OCI-LY3 (cell line): Measurements from ENCODE around the gene INF2.

Experiments used
- EZH2phosphoT487 ChIP-seq: fragments of 200-600 bp; shearing (Covaris generic); IDR thresholded peaks from 2 replicates; pipeline ENCODE4 v1.6.1; 2018; ENCODE audit warnings: antibody characterized with exemption, mixed run types, low read depth
- TF ChIP-seq, protein P1 (sequence below): fragments of 200-600, 300-600 bp; sonication (generic); IDR thresholded peaks from 2 replicates; pipeline ENCODE4 v1.5.1; 2014; ENCODE audit warnings: antibody characterized with exemption, low read length, low read depth

DNA sequence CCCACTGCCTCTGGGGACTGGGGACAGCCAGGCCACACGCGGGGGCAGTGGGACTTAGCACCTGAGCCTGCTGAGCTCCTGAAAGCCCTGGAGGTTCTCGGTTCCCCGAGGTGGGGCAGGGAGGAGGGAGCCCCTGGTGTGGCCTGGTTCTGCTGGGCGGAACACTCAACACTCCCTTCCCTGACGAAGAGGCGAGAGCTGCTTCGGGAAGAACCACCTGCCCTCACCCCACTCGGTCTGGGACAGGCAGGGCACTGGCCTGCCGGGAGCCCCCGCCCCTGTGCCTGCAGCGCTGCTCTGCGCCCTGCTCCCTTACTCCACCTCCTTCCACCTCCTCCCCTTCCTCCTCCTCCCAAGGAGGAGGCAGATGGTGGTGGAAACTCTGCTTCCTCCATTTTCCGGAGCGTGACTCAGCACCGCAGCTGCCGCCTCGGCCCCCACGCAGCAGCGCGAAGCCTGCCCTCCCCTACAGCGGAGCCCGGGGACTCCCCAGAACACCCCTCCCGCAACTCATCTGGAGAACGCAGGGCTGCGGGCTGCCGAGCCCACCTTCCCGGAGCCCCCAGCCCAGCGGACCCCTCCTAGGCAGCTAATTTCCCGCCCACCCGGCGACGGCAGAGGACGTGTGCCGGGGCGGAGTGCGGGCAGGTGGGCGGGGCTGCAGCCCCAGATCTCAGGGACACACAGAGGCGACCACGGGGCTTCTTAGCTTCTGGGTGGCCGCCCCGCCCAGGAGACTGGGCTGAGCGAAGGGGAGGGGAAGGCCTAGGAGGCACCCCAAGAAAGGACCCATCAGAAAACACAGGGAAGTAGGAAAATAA lies 11.7 kb upstream of the INF2 start:
- TF ChIP-seq, protein P1, sequence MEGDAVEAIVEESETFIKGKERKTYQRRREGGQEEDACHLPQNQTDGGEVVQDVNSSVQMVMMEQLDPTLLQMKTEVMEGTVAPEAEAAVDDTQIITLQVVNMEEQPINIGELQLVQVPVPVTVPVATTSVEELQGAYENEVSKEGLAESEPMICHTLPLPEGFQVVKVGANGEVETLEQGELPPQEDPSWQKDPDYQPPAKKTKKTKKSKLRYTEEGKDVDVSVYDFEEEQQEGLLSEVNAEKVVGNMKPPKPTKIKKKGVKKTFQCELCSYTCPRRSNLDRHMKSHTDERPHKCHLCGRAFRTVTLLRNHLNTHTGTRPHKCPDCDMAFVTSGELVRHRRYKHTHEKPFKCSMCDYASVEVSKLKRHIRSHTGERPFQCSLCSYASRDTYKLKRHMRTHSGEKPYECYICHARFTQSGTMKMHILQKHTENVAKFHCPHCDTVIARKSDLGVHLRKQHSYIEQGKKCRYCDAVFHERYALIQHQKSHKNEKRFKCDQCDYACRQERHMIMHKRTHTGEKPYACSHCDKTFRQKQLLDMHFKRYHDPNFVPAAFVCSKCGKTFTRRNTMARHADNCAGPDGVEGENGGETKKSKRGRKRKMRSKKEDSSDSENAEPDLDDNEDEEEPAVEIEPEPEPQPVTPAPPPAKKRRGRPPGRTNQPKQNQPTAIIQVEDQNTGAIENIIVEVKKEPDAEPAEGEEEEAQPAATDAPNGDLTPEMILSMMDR = no peak
- TF ChIP-seq EZH2phosphoT487 = no peak
